Stimulated activated CD4-positive, alpha-beta T cell treated with anti-CD3 and anti-CD28 coated beads, Interleukin-1b, Interleukin-23, amount 100 ng/mL, for 24 hours (primary cell): ENCODE results near the gene SEPTIN7.
"Not testable (repeated sequence)": the region's sequence is repeated elsewhere in the genome, so short reads cannot be mapped to it uniquely, and the experiment has no call there.

Experiments used
- DNase-seq, 4 experiments: peaks; one replicate each; pipeline ENCODE4 v3.0.0-alpha.2; 2020; ENCODE audit warnings: low read depth in 4 of 4, low spot score in 1 of 4

SEPTIN7 gene

DNA sequence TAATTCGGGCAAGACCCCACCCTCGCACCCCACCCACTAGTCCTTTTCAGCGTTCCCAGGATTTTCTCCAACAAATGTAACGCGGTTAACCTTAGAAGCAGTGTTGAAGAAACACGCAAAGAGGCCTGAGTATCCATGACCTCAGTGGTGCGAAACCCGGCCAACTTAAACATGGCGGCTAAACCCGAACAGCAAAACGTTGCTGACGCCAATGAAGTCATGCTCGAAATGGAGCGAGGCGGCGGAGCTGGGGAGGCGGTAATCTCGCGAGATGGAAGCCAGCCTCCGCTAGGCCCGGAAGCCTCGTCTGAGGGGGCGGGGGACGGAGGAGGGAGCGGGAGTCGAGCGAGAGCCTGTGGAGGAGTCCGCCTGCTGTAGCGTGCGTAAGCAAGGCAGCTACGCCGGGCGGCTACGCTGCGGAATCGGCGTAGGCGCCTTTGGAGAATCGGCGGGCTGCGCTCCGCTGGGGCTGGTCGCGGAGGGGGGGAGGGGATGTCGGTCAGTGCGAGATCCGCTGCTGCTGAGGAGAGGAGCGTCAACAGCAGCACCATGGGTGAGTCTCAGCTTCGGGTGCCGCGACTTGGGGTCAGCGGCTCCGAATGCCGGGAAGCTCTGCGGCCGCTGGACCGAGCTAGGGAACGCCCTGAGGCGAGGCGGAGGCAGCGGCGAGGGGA is at the start of gene SEPTIN7:
Gene SEPTIN7 (plus strand): TSS at position 340 of the 674 bp plus-strand sequence. CDS start 153 bp downstream, at position 493.
- DNase-seq, result peak; percentile 94 to 97 (median 96)

DNA sequence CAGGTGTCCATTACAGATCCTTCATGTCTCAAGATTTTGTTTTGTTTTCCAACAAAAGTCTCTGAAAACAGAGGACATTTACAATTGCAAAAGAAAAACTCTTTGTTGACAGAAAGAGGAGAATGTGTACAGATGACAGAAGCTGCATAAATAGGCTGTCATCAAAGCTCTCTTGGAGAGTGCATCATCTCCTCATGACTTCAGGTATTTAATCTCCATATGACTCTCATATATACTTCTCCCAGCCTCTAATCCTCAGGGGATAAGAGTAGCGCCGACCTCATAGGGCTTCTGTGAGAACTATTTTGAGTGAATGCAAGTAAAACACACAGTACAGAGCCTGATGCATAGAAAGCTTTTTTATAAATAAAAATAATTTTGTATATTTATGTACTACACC is 48.1 kb upstream of the SEPTIN7 start:
- DNase-seq, result no peak

DNA sequence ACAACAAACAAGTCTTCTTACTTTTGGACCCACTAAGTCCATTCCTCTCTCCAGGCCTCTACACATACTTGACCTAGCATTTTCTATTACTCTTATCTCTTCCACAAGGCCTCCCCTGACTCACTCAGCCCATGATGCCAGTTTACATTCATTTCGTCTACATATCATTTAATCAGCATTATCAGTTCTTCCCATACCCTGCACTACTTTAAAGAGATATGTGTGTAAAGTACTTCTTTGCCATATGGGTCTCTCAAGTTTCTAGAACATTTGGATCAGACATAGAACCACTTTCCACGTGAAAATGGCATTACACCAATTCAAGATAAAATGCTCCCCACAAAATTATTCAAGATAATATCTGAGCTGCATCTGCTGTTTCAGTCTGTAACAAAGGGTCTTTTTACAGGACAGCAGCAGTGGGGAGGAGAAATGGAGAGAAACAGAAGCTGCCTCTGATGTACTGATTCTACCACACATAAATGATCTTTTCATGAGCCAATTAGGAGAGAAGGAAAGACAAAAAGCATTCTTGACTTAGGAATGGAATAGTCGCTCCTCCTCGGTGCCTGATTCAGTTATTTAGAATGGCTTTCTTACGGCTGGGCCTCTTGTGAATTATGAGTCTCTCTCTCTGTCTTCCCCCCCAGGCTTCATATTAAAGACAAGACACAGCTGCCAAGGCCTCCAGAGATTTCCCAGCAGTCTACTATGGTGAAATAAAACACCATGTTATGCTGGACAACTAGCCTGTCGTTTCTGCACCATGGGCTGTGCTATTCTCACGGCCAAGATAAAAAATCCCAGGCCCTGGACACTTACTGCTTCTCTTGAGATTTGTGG is 46.9 kb upstream of the SEPTIN7 start:
- DNase-seq, result no peak

- no peak for DNase-seq
These were observed 46.1 kb upstream of the SEPTIN7 start for GRCh38 chr7:35754741-35755140.

DNA sequence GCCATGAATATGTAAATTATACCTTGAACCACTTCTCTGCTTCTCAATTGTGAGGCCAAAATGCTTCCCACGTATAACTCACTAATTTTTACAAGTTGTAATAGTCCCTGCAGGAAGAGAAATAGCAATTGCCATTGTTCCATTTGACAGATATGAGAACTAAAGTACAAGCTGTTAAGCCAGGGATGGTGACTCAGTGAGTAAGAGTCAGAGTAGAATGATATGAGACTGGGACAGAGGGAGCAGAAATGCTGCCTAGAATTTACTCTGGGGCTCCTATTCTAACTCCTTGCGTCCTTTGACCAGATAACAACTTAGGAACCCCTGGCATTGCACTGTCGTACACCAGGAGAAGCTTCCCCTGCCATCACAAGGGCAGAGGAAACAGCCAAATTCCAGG is 45.1 kb upstream of the SEPTIN7 start:
- no peak for DNase-seq

- not testable (repeated sequence) for DNase-seq
These were observed 44.4 kb upstream of the SEPTIN7 start for GRCh38 chr7:35756453-35756852.

DNA sequence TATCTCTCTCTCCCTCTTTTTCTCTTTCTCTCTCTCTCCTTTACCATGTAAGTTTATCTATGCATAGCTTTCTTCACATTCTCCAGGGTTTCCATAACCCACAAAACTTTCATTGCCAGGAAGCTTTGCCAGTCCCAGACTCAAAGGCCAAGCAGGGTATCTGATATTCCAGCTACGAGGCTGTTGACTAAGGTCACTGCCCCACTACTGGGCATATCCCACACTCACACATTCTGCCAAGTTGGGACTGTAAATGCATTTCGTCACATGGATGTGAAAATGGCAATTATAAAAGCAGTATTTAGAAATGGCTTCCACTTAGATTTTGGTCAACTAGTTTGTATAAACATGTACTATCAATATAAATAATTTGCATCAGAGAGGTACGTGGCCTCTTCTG is 43.3 kb upstream of the SEPTIN7 start:
- no peak for DNase-seq

GRCh38 chr7:35758421-35758820 is 42.4 kb upstream of the SEPTIN7 start:
- no peak for DNase-seq

- DNase-seq, result no peak
These were observed 40.6 kb upstream of the SEPTIN7 start for GRCh38 chr7:35760143-35760745.

GRCh38 chr7:35761871-35762677 is 38.8 kb upstream of the SEPTIN7 start:
- no peak for DNase-seq

- DNase-seq, result no peak
These were observed 38.1 kb upstream of the SEPTIN7 start for GRCh38 chr7:35762781-35763180.

DNA sequence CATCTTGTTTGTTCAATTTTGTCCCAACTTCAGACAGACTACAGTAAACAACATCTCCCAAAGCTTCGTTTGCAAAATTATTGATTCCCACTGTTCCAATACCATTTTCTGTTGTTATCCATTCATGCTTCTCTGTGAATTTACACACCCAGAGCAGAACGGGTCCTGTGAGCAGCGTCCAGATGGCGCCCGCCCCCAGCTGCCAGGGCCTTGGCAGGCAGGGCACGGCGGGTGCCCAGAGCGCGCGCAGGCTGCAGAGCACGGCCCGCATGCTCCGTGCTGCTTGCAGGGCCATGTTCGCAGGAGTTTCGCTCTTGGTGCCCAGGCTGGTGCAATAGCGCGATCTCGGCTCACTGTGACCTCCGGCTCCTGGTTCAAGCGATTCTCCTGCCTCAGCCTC is 32.5 kb upstream of the SEPTIN7 start:
- DNase-seq, result no peak

DNA sequence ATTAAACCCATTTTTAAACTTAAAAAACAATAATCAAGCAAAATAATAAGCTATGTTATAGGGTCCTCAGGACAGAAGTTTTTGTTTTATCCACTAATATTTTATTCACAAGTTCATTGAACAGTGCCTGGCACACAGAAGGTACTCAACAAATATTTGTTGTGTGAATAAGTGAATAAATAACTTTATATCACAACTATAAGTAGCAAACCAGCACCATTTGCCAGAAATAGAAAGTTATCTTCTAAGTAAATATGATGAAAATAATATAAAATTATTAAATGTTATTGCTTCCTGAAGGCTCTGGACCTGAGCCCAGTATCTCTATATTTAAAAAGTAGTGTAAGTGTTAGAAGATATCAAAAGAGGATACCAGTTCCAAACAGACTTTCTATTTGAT is 29.1 kb upstream of the SEPTIN7 start:
- DNase-seq, result no peak

- no peak for DNase-seq
These were observed 26.9 kb upstream of the SEPTIN7 start for GRCh38 chr7:35773994-35774393.

GRCh38 chr7:35776686-35777085 is 24.2 kb upstream of the SEPTIN7 start:
- DNase-seq, result no peak

GRCh38 chr7:35777121-35777520 is 23.7 kb upstream of the SEPTIN7 start:
- DNase-seq, result no peak

- no peak for DNase-seq
These were observed 20.8 kb upstream of the SEPTIN7 start for GRCh38 chr7:35780070-35780469.

- no peak for DNase-seq
These were observed 19.6 kb upstream of the SEPTIN7 start for GRCh38 chr7:35781200-35781701.

GRCh38 chr7:35781767-35782515 is 18.9 kb upstream of the SEPTIN7 start:
- DNase-seq, result no peak

GRCh38 chr7:35784332-35784731 is 16.5 kb upstream of the SEPTIN7 start:
- no peak for DNase-seq
